AG09309 (cell line): ENCODE measurements around the gene PTPRN2.

Experiments used
- DNase-seq: peaks from one replicate; pipeline ENCODE4 v3.0.0-alpha.2; 2010; ENCODE audit warnings: low read depth
- H3K4me3 ChIP-seq: 2 replicates; pipeline ENCODE4 v1.5.1; 2011; ENCODE audit warnings: mild to moderate bottlenecking, low read depth, low read length, moderate library complexity; ENCODE audit not compliant: control insufficient read depth
- CTCF ChIP-seq: IDR thresholded peaks from 2 replicates; pipeline ENCODE4 v1.5.1; 2011; ENCODE audit warnings: mild to moderate bottlenecking, low read depth, low read length, inconsistent platforms; ENCODE audit not compliant: insufficient read depth, control insufficient read depth; ENCODE audit errors: missing control alignments

The PTPRN2 gene

GRCh38 chr7:158246960-158247673 lies 340.5 kb downstream of the PTPRN2 start:
- no peak for DNase-seq
- no peak for TF ChIP-seq CTCF
- no peak overlapping the region for H3K4me3 ChIP-seq

- no peak for TF ChIP-seq CTCF
- no peak for DNase-seq
- no peak overlapping the region for H3K4me3 ChIP-seq
These were observed 341.2 kb downstream of the PTPRN2 start for GRCh38 chr7:158246272-158246959.

DNA sequence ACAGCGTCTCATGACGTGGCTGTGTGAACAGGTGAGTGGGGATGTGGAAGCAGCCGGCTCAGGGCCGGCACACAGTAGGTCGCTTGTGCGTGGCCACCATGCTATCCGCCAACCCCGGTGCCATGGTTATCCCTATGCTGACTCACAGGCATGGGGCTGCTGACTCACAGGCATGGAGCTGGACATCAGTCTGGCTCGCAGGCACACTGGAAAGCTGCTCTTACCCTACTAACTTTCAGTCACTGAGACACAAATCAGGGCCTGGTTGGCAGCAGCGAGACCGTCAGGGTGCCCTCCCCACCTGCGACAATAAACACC lies 341.9 kb downstream of the PTPRN2 start:
- no peak for TF ChIP-seq CTCF
- no peak for DNase-seq
- no peak overlapping the region for H3K4me3 ChIP-seq

- no peak for TF ChIP-seq CTCF
These were observed 342.5 kb downstream of the PTPRN2 start for GRCh38 chr7:158244873-158245723.

DNA sequence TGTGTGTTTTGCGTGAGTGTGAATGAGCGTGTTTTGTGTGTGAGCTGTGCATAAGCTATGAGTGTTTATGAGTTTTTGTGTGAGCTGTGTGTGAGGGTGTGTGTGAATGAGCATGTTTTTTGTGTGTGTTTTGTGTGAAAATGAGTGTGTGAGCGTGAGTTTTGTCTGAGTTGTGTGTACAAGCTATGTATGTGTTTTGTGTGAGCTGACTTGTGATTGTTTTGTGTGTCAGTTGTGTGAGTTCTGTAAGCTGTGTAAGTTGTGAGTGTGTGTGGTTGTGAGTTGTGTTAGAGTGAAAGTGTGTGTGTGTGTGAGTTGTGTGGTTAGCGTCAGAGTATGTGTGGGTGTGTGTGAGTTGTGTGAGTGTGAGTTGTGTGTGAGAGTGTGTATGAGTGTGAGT lies 343.2 kb downstream of the PTPRN2 start:
- H3K4me3 ChIP-seq, result no peak overlapping the region
- TF ChIP-seq CTCF, result no peak

More at GRCh38 chr7:158244873-158245723, 342.5 kb downstream of the PTPRN2 start:
- no peak for DNase-seq
- no peak overlapping the region for H3K4me3 ChIP-seq

GRCh38 chr7:158241919-158242318 lies 345.7 kb downstream of the PTPRN2 start:
- DNase-seq, result no peak
- no peak overlapping the region for H3K4me3 ChIP-seq
- no peak for TF ChIP-seq CTCF

More for the DNA sequence above, 343.2 kb downstream of the PTPRN2 start:
- no peak for DNase-seq
